ENCODE measurements around the gene BICD2. TPM values are rescaled to one million over a fixed set of nuclear protein-coding genes. Genes with fewer than 3 reads are reported as not detected.
A peak's percentile ranks its signal among the peaks of the same experiment; 100 is the strongest.
"Not testable (repeated sequence)": the region's sequence is repeated elsewhere in the genome, so short reads cannot be mapped to it uniquely, and the experiment has no call there.

The BICD2 gene
- 10 to 100 TPM; 32.4 to 37.2 TPM for total RNA-seq
- polyA plus RNA-seq, result 10 to 100 TPM in 1 of 2 donors, 1 to 10 TPM in 1; 8.9 to 16.1 TPM
- long read RNA-seq, donor 1, full-length matches to known transcripts, result 12 of 78 reads
- long read RNA-seq, donor 1, partial matches to known transcripts, result 64 of 78 reads
- long read RNA-seq, donor 1, other reads (novel, unspliced or antisense), result 2 of 78 reads
- long read RNA-seq, donor 2, full-length matches to known transcripts, result 25 of 49 reads
- long read RNA-seq, donor 2, partial matches to known transcripts, result 24 of 49 reads
- long read RNA-seq, donor 2, other reads (novel, unspliced or antisense), result 0 of 49 reads

DNA sequence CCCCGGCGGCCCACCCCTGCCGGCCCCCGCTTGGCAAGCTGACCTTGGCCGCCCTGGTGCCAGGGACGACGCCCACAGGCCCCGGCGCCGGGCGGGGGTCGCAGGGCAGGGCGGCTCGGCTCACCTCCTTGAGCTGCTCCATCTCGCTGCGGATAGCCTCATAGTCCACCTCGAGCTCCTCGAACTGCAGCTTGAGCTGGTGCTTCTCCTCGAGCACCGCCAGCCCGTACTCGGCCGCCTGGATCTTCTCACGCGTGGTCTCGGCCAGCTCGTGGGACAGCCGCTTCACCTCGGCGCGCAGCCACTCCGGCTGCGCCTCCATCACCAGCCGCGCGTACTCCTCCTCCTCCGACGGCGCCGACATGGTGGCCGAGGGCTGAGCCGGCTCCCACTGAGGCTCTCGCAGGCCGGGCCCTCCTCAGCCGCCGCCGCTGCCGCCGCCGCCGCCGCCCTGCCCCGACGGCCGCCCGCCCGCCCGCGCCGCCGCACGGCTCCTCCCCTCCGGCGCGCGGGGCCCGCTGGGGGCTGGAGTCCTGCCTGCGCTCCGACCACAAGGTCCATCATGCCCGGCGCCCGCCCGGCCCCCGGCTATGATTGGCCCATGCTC is at the start of gene BICD2:
Gene BICD2, minus strand, starts transcription at position 453 of the 607 bp plus-strand sequence. Its CDS starts 89 bp downstream, at position 364.
- H3K4me1 ChIP-seq (ENCODE audit: control insufficient read depth in 1 of 2, insufficient read depth in 2 of 2, low read length in 2 of 2), result no peaks in the 10 kb centered on the region
- 1% methylated on average over 59 to 74 of the region's 74 CpGs for whole genome bisulfite sequencing, 2 donors
- ATAC-seq (ENCODE audit: low FRiP score), result no peak

GRCh38 chr9:92809629-92810326 is 45.1 kb upstream of the BICD2 start:
- H3K4me3 ChIP-seq (ENCODE audit: low read length in 2 of 2); H3K4me1 ChIP-seq (ENCODE audit: control insufficient read depth in 1 of 2, insufficient read depth in 2 of 2, low read length in 2 of 2); H3K36me3 ChIP-seq (ENCODE audit: control insufficient read depth in 1 of 2, insufficient read depth in 2 of 2, low read length in 1 of 2); DNase-seq; H3K27ac ChIP-seq (ENCODE audit: low read depth in 1 of 2, low read length in 2 of 2); H3K9me3 ChIP-seq (ENCODE audit: control insufficient read depth, low read length); ATAC-seq (ENCODE audit: low FRiP score); H3K27me3 ChIP-seq (ENCODE audit: control insufficient read depth in 1 of 2, insufficient read depth in 2 of 2, low read length in 1 of 2): not testable (repeated sequence)
- WGBS, 2 donors, result 10% methylated on average over 34 of the region's 34 CpGs
- intact Hi-C loops (cut with DNase I), result loop anchor here in 1 of 2 donors (10.0 kb wide), 1 partner anchor 65 kb away; the partner anchor contains the start of gene ZNF484

More for the DNA sequence above, at the start of gene BICD2:
- H3K9me3 ChIP-seq (ENCODE audit: control insufficient read depth, low read length), result no peaks in the 10 kb centered on the region
- H3K27me3 ChIP-seq (ENCODE audit: control insufficient read depth in 1 of 2, insufficient read depth in 2 of 2, low read length in 1 of 2), result no peaks in the 10 kb centered on the region
- peak in 1 of 2 donors; percentile 99 for DNase-seq
- no peaks in the 10 kb centered on the region for H3K36me3 ChIP-seq (ENCODE audit: control insufficient read depth in 1 of 2, insufficient read depth in 2 of 2, low read length in 1 of 2)
- peak within 1 kb of the TSS; percentile 94 to 95 for H3K27ac ChIP-seq (ENCODE audit: low read depth in 1 of 2, low read length in 2 of 2)
- peak within 1 kb of the TSS; percentile 94 to 99 for H3K4me3 ChIP-seq (ENCODE audit: low read length in 2 of 2)
- intact Hi-C loops (cut with DNase I), result no loop called here

DNA sequence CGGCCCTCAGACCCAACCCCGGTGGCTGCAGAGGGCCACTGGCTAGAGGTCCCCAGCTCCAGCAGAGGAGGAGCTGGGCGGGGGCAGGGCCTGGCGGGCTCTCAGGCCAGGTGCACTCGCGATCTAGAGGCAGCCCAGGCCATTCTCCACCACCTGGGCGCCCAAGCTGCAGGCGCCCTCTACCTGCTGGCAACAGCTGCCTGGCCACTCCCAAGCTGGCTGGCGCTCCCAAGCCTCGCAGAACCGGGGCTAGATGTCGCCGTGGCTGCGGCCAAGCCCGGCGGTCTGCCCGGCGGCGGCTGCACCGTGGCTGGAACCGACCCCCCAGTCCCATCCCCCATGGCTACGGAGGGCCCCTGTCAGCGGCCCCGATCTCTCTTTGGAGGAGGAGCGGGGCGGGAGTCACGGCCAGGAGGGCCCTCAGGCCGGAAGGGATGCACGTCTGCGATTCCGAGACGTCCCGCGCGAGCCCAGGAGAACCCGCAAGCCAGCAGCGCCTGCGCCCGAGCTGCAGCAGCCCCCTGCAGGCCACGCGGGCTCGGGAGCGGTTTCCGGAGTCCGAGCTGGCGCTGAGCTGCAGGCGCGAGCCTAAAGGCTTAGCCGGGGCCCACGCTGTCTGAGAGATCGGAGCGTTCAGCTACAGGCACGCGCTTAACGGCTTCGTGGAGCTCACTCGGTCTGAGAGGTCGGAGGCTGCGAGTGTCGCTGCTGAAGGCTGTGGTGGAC is 44.3 kb upstream of the BICD2 start:
- H3K27me3 ChIP-seq (ENCODE audit: control insufficient read depth in 1 of 2, insufficient read depth in 2 of 2, low read length in 1 of 2), result no peaks in the 10 kb centered on the region
- ATAC-seq (ENCODE audit: low FRiP score), result peak; percentile 63

DNA sequence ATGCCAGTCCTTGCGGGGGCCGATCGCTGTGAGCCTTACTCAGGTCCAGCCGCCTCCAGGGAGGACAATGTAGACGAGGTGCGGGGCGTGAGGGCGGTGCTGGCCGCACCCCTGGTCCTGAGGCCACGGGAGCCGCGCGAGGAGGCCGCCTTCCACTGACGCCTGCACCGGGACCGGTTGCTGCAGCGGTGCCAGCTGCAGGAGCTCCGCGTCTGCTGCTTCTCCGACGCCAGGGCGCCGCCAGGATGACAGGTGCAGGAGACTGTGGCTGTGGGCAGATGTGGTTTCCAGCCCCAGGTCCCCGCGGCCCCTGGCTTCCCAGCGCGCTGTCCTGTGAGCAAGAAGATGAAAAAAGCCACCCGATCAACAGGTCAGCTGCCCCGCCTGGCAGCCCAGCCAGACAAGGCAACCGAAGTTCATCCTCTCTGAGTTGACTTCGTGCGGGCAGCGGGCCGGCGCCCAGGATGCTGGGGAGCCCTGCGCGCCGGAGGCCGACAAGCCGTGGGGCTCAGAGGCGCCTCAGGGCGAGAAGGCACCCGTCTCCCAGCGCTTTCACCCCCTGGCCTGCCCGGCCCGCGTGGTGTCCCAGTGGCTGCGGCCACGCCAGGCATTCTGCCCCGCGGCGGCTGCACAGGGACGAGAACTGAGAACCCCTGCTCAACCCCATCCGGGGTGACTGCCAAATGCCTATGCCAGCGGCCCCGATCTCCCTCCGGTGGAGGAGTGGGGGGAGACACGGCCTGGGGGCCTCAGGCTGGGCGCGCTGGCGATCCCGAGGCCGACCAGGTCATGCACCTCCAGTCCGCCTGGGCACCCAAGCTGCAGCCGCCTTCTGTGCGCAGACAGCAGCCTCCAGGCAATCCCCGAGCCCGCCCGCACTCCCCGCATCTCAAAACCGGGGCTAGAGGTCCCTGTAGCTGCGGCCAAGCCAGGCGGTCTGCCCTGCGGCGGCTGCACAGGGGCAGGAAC is 43.4 kb upstream of the BICD2 start:
- no peaks in the 10 kb centered on the region for H3K4me1 ChIP-seq (ENCODE audit: control insufficient read depth in 1 of 2, insufficient read depth in 2 of 2, low read length in 2 of 2)
- DNase-seq (no peak), ATAC-seq (ENCODE audit: low FRiP score) (peak; percentile 55)
- intact Hi-C loops (cut with DNase I), result no loop called here
- H3K9me3 ChIP-seq (ENCODE audit: control insufficient read depth, low read length), result no peaks in the 10 kb centered on the region
- no peaks in the 10 kb centered on the region for H3K27me3 ChIP-seq (ENCODE audit: control insufficient read depth in 1 of 2, insufficient read depth in 2 of 2, low read length in 1 of 2)
- no peaks in the 10 kb centered on the region for H3K36me3 ChIP-seq (ENCODE audit: control insufficient read depth in 1 of 2, insufficient read depth in 2 of 2, low read length in 1 of 2)
- H3K27ac ChIP-seq (ENCODE audit: low read depth in 1 of 2, low read length in 2 of 2), result no peak overlapping the region
- WGBS, 2 donors, result 3 to 4% methylated on average over 73 to 76 of the region's 76 CpGs
- H3K4me3 ChIP-seq (ENCODE audit: low read length in 2 of 2), result no peak overlapping the region

More for the DNA sequence above, 44.3 kb upstream of the BICD2 start:
- Histone ChIP-seq H3K27ac (ENCODE audit: low read depth in 1 of 2, low read length in 2 of 2) (no peak overlapping the region), H3K4me1 (ENCODE audit: control insufficient read depth in 1 of 2, insufficient read depth in 2 of 2, low read length in 2 of 2) (no peaks in the 10 kb centered on the region), H3K4me3 (ENCODE audit: low read length in 2 of 2) (no peak overlapping the region), H3K9me3 (ENCODE audit: control insufficient read depth, low read length) (no peaks in the 10 kb centered on the region), H3K36me3 (ENCODE audit: control insufficient read depth in 1 of 2, insufficient read depth in 2 of 2, low read length in 1 of 2) (no peaks in the 10 kb centered on the region)
- intact Hi-C loops (cut with DNase I), result no loop called here
- WGBS, 2 donors, result 1% methylated on average over 56 to 60 of the region's 60 CpGs
- DNase-seq, result peak; percentile 81 to 93

- H3K9me3 ChIP-seq (ENCODE audit: control insufficient read depth, low read length), result no peaks in the 10 kb centered on the region
- intact Hi-C loops (cut with DNase I), result no loop called here
- H3K4me1 ChIP-seq (ENCODE audit: control insufficient read depth in 1 of 2, insufficient read depth in 2 of 2, low read length in 2 of 2), result no peaks in the 10 kb centered on the region
- H3K4me3 ChIP-seq (ENCODE audit: low read length in 2 of 2), result no peak overlapping the region
- no peaks in the 10 kb centered on the region for H3K36me3 ChIP-seq (ENCODE audit: control insufficient read depth in 1 of 2, insufficient read depth in 2 of 2, low read length in 1 of 2)
- DNase-seq (no peak), ATAC-seq (ENCODE audit: low FRiP score) (peak; percentile 17)
- H3K27me3 ChIP-seq (ENCODE audit: control insufficient read depth in 1 of 2, insufficient read depth in 2 of 2, low read length in 1 of 2), result no peaks in the 10 kb centered on the region
- WGBS, 2 donors, result 9 to 12% methylated on average over 44 of the region's 44 CpGs
- H3K27ac ChIP-seq (ENCODE audit: low read depth in 1 of 2, low read length in 2 of 2), result no peak overlapping the region
These were observed 42.6 kb upstream of the BICD2 start for GRCh38 chr9:92807031-92807756.

DNA sequence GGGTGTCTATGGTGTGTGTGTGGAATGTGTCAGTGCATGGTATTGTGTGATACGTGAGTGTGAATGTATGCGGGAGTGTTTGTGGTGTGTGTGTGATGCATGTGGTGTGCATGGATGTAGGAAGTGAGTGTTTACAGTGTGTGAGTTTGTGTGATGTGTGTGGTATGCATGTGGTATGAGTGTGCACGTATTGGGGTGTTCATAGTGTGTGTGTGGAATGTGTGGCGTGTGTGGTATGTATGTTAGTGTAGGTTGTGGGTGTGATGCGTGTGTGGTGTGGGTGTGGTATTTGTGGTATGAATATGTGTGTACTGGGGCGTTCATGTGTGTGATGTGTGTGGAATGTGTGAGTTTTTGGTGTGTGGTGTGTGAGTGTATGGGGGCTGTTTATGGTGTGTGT is 40.1 kb upstream of the BICD2 start:
- no peak for DNase-seq
- Histone ChIP-seq H3K27ac (ENCODE audit: low read depth in 1 of 2, low read length in 2 of 2) (no peak overlapping the region), H3K9me3 (ENCODE audit: control insufficient read depth, low read length) (no peaks in the 10 kb centered on the region), H3K36me3 (ENCODE audit: control insufficient read depth in 1 of 2, insufficient read depth in 2 of 2, low read length in 1 of 2) (no peaks in the 10 kb centered on the region), H3K4me1 (ENCODE audit: control insufficient read depth in 1 of 2, insufficient read depth in 2 of 2, low read length in 2 of 2) (no peaks in the 10 kb centered on the region), H3K27me3 (ENCODE audit: control insufficient read depth in 1 of 2, insufficient read depth in 2 of 2, low read length in 1 of 2) (no peaks in the 10 kb centered on the region), H3K4me3 (ENCODE audit: low read length in 2 of 2) (no peak overlapping the region)
- 68 to 73% methylated on average over 6 of the region's 6 CpGs for WGBS, 2 donors
- no peak for ATAC-seq (ENCODE audit: low FRiP score)
- intact Hi-C loops (cut with DNase I), result no loop called here

DNA sequence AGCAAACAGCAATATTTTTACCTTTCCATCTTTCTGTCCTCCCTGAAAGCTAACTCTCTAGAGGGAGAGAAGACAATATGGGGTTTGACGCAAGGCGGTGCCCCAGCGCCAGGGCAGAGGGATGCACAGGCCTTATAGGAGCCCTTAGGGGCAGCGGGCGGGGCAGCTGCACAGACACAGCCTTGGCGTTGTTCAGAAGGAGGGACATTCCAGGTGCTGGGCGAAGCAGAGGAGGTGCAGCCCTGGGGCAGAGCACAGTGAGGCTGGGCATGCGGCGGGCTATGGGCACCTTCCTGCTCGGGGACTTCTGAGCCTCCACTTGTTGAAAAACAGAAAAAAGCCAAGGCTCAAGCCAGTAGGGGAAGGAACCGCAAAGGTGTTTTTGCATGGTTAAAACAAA is 33.7 kb upstream of the BICD2 start:
- intact Hi-C loops (cut with DNase I), result loop anchor here in 1 of 2 donors (10.0 kb wide), 1 partner anchor 654 kb away; no protein-coding TSS in a partner anchor
- 85 to 90% methylated on average over 11 of the region's 11 CpGs for WGBS, 2 donors

More for the DNA sequence above, 33.7 kb upstream of the BICD2 start:
- ATAC-seq (ENCODE audit: low FRiP score), result no peak
- H3K4me1 ChIP-seq (ENCODE audit: control insufficient read depth in 1 of 2, insufficient read depth in 2 of 2, low read length in 2 of 2), result no peaks in the 10 kb centered on the region
- H3K9me3 ChIP-seq (ENCODE audit: control insufficient read depth, low read length), result no peaks in the 10 kb centered on the region
- DNase-seq, result no peak
- H3K36me3 ChIP-seq (ENCODE audit: control insufficient read depth in 1 of 2, insufficient read depth in 2 of 2, low read length in 1 of 2), result no peaks in the 10 kb centered on the region
- H3K27me3 ChIP-seq (ENCODE audit: control insufficient read depth in 1 of 2, insufficient read depth in 2 of 2, low read length in 1 of 2), result no peaks in the 10 kb centered on the region
- no peak overlapping the region for H3K27ac ChIP-seq (ENCODE audit: low read depth in 1 of 2, low read length in 2 of 2)
- no peak overlapping the region for H3K4me3 ChIP-seq (ENCODE audit: low read length in 2 of 2)
